ENCODE data around the gene UBA3. TPM values are rescaled to one million over a fixed set of nuclear protein-coding genes. Genes with fewer than 3 reads are reported as not detected.

Gene UBA3
- total and polyA plus RNA-seq, 2 of the 13 experiments (the other 11 are each of a cell fraction or from before 2014, with no cell fraction given), result 40.7 to 49.0 TPM

GRCh38 chr3:69013253-69014021, 66.7 kb downstream of the UBA3 start, which contains the start of gene EOGT (continued):
- TF ChIP-seq NFKBIZ (CRISPR knock-in tag; IDR thresholded peaks at IDR 0.05) (no peak), EEA1 (CRISPR knock-in tag; IDR thresholded peaks at IDR 0.05; ENCODE audit: borderline replicate concordance) (no peak; the same call in 1 of the 2 replicates), TEAD2 (CRISPR knock-in tag; IDR thresholded peaks at IDR 0.05) (no peak), HOXD1 (CRISPR knock-in tag; IDR thresholded peaks at IDR 0.05) (peak; percentile 18; the same call in 1 of the 2 replicates), ZNF704 (CRISPR knock-in tag; IDR thresholded peaks at IDR 0.05; ENCODE audit: borderline replicate concordance) (peak; percentile 88), ZNF367 (CRISPR knock-in tag; IDR thresholded peaks at IDR 0.05; ENCODE audit: borderline replicate concordance) (peak; percentile 29; the same call in 1 of the 2 replicates), ZNF138 (CRISPR knock-in tag; IDR thresholded peaks at IDR 0.05; ENCODE audit: low read depth) (peak; percentile 77; the same call in 1 of the 2 replicates), GATAD2A (CRISPR knock-in tag; IDR thresholded peaks at IDR 0.05) (peak; percentile 52), ZSCAN29 (CRISPR knock-in tag; conservative IDR thresholded peaks at IDR 0.05) (no peak), DNMT3B (CRISPR knock-in tag; conservative IDR thresholded peaks at IDR 0.05) (no peak), GABPA (IDR thresholded peaks at IDR 0.05; ENCODE audit: low read depth, low read length) (peak; percentile 37), GABPA (CRISPR knock-in tag; IDR thresholded peaks at IDR 0.05; ENCODE audit: low read depth) (peak; percentile 71), ZNF136 (CRISPR knock-in tag; IDR thresholded peaks at IDR 0.05; ENCODE audit: low read depth) (no peak), KMT2A (CRISPR knock-in tag; IDR thresholded peaks at IDR 0.05) (peak; percentile 91; the same call in 1 of the 2 replicates), ZEB1 (IDR thresholded peaks at IDR 0.05; ENCODE audit: insufficient replicate concordance, low read depth) (no peak), ZNF30 (CRISPR knock-in tag; IDR thresholded peaks at IDR 0.05) (no peak; the same call in 1 of the 2 replicates), ATF6 (CRISPR knock-in tag; conservative IDR thresholded peaks at IDR 0.05) (no peak), RNF219 (CRISPR knock-in tag; IDR thresholded peaks at IDR 0.05) (no peak; the same call in 1 of the 2 replicates), ZNF354B (CRISPR knock-in tag; IDR thresholded peaks at IDR 0.05) (no peak), NR0B2 (CRISPR knock-in tag; IDR thresholded peaks at IDR 0.05) (peak; percentile 97), NFE2L1 (CRISPR knock-in tag; IDR thresholded peaks at IDR 0.05; ENCODE audit: borderline replicate concordance) (no peak), ELF1 (CRISPR knock-in tag; IDR thresholded peaks at IDR 0.05) (peak; percentile 47; the same call in 1 of the 2 replicates), ZNF670 (CRISPR knock-in tag; IDR thresholded peaks at IDR 0.05; ENCODE audit: borderline replicate concordance) (no peak; the same call in 1 of the 2 replicates), SP5 (CRISPR knock-in tag; IDR thresholded peaks at IDR 0.05; ENCODE audit: borderline replicate concordance, low read depth) (peak; percentile 28; the same call in 1 of the 2 replicates), ZBTB1 (CRISPR knock-in tag; IDR thresholded peaks at IDR 0.05; ENCODE audit: borderline replicate concordance) (no peak), ZNF235 (CRISPR knock-in tag; IDR thresholded peaks at IDR 0.05; ENCODE audit: borderline replicate concordance) (peak; percentile 85; the same call in 1 of the 2 replicates)
